CD4-positive, alpha-beta T cell treated with Interleukin-2 at 100 ng/mL for 4 hours (primary cell): ENCODE data around the gene KLHDC10.
A peak's percentile ranks its signal among the peaks of the same experiment; 100 is the strongest.
"Not testable (repeated sequence)": the region's sequence is repeated elsewhere in the genome, so short reads cannot be mapped to it uniquely, and the experiment has no call there.

Experiments
- DNase-seq: peaks from one replicate; pipeline ENCODE4 v3.0.0-alpha.2; 2020; ENCODE audit warnings: low spot score

Gene KLHDC10

DNA sequence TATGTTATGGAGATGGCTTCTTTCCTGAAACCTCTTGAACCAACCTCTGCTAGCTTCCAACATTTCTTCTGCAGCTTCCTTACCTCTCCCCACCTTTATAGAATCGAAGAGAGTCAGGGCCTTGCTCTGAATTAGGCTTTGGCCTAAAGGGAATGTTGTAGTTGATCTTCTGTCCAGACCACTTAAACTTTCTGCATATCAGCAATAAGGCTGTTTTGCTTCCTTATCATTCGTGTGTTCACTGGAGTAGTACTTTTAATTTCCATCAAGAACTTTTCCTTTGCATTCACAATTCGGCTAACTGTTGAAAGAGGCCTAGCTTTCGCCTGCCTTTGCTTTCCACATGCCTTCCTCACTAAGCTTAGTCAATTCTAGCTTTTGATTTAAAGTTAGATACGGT, 48.0 kb downstream of the KLHDC10 start:
- DNase-seq = no peak

DNA sequence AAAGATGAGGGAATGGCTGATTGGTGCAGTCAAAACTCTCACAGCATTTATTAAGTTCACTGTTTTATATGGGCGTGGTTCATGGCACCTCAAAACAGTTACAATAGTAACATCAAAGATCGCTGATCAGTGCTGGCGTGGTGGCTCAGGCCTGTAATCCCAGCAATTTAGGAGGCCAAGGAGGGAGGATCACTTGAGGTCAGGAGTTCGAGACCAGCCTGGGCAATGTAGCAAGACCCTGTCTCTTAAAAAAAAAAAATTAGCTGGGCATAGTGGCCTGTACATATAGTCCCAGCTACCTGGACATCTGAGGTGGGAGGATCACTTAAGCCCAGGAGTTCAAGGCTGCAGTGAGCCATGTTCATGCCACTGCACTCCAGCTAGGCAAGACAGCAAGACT, 48.5 kb downstream of the KLHDC10 start:
- no peak for DNase-seq

DNA sequence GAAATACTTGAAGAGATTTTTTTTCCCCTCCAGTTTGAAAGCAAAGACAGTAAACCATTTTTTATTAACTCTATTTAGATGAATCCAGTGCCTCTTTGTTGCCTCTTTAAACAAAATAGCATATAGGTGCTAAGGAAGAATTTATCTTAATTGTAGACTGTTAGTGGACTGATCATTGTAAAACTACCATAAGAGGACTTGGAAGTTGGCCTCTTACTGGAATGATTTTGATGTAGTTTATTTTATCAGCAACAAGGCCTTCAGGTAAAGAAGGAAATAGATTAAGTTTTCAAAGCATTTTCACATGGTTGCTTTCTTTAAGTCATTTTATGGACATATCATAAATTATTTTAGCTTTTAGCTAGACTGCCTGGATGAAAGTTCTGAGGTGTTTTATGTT, 53.2 kb downstream of the KLHDC10 start:
- DNase-seq = no peak

DNA sequence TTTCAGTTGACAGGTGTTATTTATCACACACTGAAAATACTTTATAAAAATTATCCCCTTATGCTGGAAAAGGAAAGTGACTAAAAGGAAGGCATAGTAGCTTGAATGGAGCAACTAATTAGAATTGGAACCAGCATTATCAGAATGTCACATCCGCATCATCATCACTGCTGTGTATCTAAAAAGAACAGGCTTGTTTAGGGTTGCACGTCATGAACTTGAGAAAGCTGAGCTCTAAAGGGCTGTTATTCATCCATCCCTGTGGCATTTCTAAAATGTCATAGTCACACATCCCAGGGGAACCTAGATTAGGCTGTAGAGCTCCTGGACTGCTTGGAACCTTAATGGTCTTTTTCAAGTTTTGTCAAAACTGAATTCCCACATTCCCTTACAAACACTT, 54.4 kb downstream of the KLHDC10 start:
- no peak for DNase-seq

DNA sequence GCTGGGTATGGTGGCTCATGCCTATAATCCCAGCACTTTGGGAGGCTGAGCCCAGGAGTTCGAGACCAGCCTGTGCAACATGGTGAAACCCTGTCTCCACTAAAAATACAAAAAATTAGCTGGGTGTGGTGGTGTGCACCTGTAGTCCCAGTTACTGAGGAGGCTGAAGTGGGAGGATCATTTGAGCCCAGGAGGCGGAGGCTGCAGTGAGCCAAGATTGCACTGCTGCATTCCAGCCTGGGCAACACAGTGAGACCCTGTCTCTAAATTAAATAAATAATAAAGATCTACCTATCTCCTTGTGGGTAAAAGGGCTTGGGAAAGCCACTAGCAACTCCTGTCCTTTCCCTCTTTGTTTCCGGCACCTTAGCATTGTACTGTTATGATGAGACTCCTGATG, 56.5 kb downstream of the KLHDC10 start:
- DNase-seq = not testable (repeated sequence)

DNA sequence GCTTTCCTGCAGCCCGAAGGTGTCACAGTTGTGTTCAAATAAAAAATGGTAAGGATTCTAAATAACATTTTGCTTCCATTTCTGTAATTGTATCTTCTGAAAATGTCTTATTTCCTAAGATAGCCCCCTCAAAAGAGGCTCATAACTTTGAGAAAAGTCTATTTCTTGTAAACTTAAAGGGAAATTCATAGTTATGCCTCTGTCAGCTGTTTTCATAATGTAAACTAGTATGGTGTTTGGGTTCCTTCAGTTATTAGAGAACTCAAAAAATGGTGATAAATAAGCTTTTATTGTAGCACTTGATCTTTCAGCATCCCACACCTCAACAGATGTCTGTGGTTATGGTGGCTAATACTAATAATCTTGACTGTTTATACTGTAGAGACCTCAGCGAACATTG, 57.1 kb downstream of the KLHDC10 start:
- DNase-seq = no peak

DNA sequence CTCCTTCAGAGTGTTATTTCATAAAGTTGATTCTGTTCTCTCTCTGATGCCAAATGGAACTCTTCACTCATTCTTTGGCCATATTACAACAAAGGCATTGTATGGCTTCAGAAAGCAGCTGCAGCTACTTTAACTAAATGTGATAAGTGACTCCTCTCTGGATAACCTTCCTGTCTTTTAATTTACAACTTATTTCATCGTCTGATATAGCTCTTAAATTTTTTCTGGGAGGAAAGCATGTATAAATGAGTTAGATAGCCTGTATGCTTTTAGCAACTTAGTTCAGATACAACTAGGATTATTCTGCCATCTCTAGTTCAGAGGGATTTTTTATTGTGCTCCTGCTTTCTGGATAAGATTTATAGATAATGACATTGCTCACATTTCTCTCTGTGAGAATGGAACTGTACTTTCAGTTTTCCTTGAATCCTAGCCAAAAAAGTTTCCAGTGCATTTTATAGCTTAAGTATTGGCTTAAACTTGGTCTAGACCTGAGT, 57.5 kb downstream of the KLHDC10 start:
- no peak for DNase-seq

DNA sequence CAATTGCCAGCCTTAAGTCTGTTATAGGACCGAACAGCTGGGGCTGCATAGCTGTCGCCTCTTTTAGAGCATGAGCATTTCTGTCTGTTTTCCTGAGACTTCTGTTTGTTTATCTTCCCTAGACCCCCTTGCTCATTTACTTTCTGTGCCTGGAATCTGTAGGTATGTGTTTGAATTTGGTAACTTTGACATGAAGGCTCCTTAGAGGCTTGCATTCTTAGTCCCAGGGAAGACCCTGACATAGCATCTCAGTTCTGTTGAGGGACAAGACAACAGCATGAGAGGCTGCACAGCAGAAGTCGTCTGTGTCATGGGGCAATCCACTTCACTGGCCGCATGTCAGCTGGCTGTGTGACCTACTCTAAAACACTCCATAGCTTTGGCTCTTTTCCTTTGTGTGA, 58.7 kb downstream of the KLHDC10 start:
- DNase-seq = no peak

DNA sequence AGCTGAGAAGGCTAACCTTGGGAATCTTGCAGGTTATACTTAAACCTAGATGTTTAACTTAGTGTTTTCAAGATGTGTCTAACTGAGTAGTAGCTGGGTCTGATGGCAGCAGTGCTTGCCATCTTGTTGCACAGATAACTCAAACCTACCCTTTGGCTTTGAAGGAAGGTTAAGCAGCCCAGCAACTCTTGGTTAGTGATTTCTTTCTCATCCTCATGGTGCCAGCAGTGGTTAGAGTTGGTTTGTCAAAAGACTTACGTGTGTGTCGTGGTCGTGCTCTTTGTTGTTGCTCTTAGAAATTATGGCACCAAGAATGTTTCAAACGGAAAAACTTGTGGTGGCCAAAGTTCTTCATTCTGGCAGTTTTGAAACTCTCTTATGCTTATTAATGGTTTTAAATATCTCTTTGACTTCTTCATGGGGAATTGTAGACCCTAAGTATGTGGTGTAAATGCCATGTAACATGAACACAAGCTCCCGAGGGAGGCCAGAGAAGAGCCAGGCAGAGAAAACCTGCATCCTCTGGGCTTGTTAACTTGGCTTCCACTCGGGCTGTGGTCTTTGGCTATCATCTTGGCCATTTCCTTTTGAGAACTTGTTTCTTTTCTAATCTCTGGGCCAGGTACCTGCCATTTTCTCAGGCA, 61.0 kb downstream of the KLHDC10 start:
- DNase-seq = no peak

DNA sequence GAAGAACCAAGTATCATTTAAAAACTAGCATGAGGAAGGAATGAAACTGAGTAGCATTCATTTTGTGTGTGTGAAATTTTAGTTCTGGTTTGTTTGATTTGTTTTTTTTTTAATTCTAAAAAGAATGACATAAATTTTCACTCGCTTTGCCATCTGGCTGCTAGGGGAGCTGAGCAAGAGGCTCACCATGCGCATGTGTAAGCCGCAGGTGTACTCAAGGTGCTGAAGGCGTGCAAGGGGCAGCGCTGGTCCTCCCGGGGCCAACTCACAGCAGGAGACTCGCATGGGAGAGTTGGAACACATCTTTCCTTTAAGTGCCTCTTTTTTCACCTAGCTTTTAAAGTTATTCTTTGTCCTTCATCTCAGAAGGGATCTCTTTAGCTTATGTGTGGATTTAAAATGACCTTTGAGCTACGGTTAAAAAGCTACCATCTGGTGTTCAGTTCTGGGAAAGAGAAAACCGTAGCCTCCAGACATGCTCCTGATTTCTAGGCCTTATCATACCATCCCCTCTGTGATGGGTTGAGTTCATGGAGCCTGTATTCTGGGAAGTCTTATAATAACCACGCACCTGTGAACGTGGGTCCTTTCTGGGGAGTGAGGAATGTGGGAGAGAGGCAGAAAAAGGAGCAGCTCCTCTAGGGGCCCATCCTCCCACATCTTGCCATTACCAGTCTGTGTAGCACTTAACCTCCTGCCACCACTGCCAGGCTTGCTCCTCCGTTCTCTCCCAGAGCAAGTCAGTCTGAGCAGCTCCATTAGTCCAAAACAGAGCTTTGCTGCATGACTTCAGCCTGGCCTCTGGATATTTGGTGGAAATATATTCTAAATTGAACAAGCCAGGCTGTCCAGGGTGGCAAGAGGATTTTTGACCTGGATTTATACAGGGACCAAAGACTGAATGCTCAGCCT, 61.9 kb downstream of the KLHDC10 start:
- DNase-seq = no peak

DNA sequence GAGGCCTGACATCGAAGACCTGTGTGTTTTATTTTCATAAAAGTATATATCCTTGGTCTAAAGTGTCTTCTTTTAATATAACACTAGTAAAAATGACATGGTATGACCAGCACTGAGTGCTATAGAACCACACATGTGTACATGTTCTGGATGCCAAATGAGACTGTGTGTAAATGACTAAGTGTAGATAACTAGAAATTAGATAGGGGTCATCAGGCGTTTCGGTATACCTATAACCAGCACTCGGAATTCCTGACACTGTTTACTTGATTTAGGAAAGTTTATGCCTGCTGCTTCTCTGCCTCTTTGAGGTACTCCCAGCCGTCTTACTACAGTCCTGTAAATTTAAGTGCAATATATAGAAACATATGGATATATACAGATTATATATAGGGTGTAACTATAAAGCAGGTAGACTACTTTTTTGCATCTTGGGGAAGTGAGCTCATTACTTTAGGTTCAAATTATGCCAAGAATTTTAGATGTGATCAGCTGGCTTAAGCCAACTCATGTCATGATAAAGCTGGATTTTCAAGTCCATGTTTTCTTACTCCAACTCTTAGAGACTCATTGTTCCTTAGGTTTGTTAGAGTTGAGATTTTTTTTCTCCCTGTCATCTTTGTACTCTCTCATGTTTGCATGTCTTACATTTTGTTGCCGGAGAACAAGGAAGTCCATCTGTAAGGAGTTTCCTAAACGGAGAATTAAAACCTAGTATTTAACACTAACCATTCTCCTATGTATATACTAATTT, 62.9 kb downstream of the KLHDC10 start:
- DNase-seq = no peak

DNA sequence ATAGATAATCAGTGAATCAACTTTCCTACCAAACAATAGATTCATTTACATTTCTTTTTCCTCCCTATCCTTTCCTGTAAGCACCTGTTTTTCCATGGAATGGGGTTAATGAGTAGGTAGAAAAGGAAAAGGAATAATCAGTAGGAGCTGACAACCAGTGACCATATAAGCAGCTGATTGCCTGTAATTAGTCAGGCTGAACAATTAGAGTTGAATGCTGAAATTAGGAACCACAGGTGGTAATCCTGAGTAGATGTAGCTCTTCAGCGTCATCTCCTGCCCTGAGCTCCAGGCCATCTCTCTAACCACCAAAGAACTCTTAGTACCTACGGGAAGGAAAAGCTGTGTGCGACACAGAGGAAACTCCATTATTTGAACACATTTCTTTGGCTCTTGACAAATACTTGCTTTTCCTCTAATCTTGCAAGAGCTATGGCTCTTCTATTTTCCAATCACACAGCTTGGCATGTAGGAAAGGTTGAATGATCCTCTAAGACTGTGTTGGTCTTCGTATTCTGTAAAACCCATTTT, 63.8 kb downstream of the KLHDC10 start:
- DNase-seq = no peak

DNA sequence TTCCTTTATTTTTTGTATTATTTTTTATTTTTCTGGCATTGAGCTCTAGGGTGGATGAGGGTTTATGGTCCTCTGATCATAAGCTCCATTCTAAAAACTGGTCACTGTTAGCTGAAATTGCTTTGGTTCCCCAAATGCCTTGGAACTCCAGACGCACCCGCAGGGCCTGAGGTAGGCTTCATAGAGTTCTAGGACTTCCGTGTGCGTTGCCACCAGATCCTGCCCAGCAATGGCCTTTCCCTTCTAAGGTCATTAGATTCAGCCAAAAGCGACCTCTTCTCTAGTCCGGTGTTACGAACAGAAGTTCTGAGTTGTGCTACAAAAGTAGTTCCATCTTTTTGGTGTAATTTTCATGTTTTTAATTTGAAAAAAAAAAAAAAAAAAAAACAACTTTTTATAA, 64.4 kb downstream of the KLHDC10 start:
- DNase-seq = no peak

DNA sequence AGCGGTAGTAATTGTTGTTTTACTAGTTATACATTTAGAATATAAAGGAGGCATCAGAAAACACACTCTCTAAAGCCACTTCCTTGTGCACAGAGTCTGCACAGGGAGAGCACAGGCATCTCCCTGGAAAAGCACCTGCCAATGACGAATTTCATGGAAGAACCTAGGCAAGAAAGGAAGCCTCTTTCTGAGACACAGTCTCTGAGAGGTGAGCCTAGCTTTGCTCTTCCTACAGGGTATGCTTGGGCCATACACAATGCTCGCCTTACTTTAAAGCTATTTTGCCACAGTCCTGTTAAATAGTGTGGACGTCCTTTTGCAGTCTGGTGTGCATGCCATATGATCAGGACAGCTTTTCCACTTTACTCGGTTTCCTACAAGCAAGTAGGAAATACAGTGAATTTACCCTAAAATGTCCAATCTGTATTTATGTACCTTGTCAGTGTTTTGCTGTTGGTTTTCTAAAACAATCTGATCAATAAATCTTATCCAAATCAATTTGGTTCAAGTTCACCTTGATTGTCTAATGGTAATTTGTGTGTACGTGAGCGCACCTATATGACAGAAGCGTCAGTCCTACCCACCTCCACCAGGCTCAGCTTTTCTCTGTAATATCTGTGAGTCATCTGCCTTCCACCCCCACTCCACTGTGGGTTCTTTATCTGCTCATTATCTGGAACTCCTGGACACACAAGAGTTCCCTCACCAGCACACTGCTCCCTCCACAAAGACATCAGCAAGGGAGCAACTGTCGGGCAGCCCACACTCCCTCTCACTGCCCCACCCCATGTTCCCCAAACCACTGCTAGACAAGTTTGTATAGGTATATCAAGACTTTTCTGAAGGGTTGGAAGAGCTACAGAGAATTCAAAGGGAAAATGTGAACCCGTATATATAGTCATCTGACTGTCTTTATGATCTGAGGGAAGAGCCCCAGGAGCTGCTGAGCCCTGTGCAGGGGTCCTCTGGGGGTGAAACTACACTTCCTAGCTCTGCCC, 65.2 kb downstream of the KLHDC10 start:
- DNase-seq = no peak

DNA sequence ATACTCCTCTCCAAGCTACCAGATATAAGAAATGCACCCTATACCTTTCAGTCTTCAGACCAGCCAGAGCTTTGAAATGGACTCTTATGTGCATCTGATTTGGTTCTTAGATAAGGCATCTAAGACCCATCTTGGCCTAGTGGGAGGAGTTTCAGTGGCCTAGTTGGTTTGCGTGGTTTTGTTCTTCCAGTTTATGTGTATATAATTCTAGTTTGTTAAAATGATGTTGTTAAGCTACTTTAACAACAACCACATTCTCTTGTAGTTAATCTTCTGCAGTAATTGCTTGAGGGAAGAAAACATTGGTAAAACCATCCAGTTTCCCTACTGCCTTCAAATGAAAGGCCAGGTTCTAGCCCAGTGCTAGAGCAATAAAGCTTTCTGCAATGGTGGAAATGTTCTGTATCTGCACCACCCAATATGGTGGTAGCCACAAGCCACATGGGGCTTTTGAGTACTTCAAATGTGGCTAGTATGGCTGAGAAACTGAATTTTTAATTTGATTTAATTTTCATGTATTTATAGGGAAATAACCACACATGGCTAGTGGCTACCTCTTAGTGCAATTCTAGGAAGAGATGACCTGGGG, 66.3 kb downstream of the KLHDC10 start:
- DNase-seq = no peak

DNA sequence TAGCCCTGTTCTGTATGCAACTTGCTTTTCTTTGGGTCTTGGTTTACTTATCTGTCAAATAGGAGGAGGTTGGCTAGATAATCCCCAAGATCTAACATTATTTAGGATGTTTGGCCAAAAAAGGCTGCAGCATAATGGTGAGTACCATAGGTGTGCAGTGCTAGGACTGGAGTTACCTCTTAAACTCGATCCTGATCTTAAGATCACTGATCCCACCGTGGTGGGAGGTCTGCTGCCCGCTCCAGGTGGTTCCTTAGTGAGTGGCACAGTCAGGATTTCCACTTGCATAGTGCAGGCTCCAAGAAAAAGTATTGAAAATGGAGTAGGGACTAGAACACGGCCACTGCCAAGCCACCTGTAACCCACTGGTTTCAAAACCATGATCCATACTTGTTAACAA, 66.9 kb downstream of the KLHDC10 start:
- no peak for DNase-seq

DNA sequence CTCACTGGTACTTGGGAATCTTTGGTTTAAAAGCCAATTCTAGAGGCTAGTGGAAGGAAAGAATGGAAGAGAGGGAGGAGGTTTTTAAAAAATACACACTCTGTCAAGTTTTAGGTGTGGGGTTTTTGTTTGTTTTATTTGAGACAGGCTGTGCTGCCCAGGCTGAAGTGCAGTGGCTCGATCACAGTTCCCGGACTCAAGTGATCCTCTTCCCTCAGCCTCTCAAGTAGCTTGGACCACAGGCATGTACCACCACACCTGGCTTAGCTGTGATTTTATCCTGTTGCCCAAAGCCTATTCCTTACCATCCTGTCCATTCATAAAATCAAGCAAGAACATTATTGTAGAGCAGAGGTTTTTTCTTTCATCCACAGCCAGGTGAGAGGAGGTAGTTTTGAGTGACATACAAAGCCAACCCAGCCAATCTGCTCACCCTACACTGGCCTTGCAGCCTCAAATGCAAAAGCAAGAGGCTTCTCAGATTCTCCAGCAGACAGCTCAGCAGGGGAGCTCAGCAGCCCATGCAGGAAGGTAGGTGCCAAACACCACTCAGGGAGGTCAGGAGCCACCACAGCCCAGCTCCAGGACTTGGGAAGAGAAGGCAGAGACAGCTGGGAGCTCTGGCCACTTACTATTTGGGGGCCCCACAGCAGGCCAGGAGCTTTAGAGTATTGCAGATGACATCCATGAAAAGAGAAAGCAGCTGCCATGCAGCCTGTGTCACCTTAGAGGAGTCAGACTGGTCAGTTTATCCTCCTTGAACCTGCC, 69.0 kb downstream of the KLHDC10 start:
- no peak for DNase-seq

DNA sequence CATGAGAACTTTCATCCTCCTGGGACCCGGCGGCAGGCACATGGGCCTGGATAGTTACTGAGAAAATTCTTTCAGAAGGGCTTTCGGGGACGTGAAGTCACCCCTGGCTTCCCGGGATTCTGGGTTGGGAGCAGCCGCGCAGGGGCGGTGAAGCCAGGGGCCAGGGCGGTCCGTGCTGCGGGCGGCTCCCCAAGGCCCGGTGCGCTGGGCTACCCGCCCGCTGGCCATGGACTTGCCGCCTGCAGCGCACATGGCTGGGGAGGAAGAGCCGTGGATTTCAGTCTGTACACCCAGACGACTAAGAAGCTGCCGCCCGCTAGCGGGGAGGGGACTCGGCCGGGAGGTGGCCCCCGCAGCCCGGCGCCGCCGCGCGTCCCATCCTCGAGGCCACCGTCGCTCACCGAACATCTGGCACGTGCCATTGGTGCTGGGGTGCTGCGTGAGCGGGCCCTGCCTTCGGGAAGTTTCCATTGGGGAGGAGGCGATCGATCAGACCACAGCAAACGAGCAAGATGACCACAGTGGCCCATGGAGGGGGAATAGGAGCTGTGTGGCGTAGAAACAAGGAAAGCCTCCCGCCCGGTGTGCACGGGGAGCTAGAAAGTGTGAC, 70.3 kb downstream of the KLHDC10 start:
- no peak for DNase-seq

DNA sequence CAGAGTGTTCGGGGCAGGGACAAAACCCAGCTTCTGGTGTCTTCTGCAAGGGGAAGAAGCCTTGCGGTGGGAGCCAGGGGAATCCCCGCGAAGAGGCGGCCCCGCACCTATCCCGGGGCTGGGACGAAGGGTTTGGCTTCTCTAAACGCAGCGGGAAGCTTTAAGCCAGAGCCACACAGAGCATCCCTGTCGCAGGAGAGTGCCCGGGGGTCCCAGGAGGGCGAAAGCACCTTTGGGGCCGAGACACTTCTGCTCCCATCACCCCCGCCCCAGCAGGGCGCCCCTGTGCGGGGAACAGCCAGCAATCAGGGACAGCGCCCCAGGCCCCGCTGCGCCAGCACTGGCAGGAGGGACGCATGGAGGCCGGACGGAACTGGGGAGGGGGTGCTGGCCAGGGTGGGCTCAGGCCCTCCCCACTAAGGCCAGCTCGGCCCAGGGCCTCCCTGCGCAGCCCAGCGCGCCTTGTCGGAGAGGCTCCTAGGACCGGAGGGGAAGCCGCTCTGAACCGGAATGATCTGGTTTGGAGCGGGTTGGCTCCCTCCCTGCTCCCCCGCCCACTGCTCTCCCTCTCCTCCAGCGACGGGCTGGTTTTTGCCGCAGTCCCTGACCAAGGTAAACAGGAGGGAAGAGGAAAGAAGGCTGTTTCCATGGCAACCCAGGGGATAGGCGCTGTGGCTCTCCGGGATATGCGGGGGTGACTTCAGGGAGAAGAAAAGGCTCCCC, 71.0 kb downstream of the KLHDC10 start:
- DNase-seq = peak; percentile 38
